ENCODE results near the gene SPCS2.

DNA sequence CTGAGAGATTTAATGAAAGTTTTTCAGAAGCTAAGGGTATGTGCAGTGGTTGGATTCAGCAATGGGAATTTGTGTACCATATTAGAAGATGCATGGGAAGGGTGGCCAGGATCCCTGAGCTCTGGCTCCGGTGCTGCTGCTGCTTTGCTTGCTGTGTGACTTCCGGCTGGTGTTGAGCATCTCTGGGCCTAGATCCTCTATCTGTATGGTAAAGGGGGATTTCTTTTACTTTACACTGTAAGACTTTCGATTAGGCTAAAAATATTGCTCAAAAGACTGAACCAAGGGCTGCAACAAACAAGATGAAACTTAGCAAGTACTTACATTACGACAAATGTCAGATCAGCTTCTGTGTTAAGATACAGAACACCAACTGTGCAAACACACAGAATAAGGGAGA is 39.3 kb upstream of the SPCS2 start:
- TF ChIP-seq EZH2 (IDR thresholded peaks at IDR 0.05; ENCODE audit: insufficient read depth, poor library complexity, severe bottlenecking) (no peak), EZH2phosphoT487 (IDR thresholded peaks at IDR 0.05; ENCODE audit: insufficient read depth, low read depth) (no peak)
